Smooth muscle cell (in vitro differentiated cells): Measurements from ENCODE around the gene COL23A1. TPM values are rescaled to one million over a fixed set of nuclear protein-coding genes. Genes with fewer than 3 reads are reported as not detected.

Experiments used
- DNase-seq: peaks from one replicate; lab custom pipeline; 2025; ENCODE audit not compliant: unreplicated experiment; lab: John Stamatoyannopoulos, UW
- H2AFZ ChIP-seq: fragments of 200-600 bp; sonication (generic); 2 replicates; pipeline ENCODE4 v1.6.0; 2016; ENCODE audit warnings: antibody characterized with exemption, low read depth, mild to moderate bottlenecking
- H3F3A ChIP-seq: fragments of 200-600 bp; sonication (generic); 2 replicates; pipeline ENCODE4 v1.6.0; 2017; ENCODE audit warnings: antibody characterized with exemption, low read depth
- H3K27ac ChIP-seq: fragments of 200-600 bp; sonication (generic); 2 replicates; pipeline ENCODE4 v1.5.1; 2016; ENCODE audit warnings: low read depth, mild to moderate bottlenecking
- H3K27me3 ChIP-seq: fragments of 200-600 bp; sonication (generic); 2 replicates; pipeline ENCODE4 v1.6.1; 2016; ENCODE audit warnings: low read depth, mild to moderate bottlenecking
- H3K36me3 ChIP-seq: fragments of 200-600 bp; sonication (generic); 2 replicates; pipeline ENCODE4 v1.5.1; 2016; ENCODE audit warnings: low read depth
- H3K4me1 ChIP-seq: fragments of 200-600 bp; sonication (generic); 2 replicates; pipeline ENCODE4 v1.5.1; 2016; ENCODE audit warnings: low read depth
- H3K4me2 ChIP-seq: fragments of 200-600 bp; sonication (generic); 2 replicates; pipeline ENCODE4 v1.6.0; 2016; ENCODE audit warnings: mild to moderate bottlenecking
- H3K4me3 ChIP-seq: fragments of 200-600 bp; sonication (generic); 2 replicates; pipeline ENCODE4 v1.5.1; 2016; ENCODE audit warnings: mild to moderate bottlenecking
- H3K79me2 ChIP-seq: fragments of 200-600 bp; sonication (generic); 2 replicates; pipeline ENCODE4 v1.6.0; 2016; ENCODE audit warnings: low read depth, mild to moderate bottlenecking
- H3K9ac ChIP-seq: fragments of 200-600 bp; sonication (generic); 2 replicates; pipeline ENCODE4 v1.6.0; 2016; ENCODE audit warnings: low read depth
- H3K9me3 ChIP-seq: fragments of 200-600 bp; sonication (generic); replicated peaks from 2 replicates; pipeline ENCODE4 v1.5.1; 2016; ENCODE audit warnings: low read depth
- H4K20me1 ChIP-seq: fragments of 200-600 bp; sonication (generic); 2 replicates; pipeline ENCODE4 v1.6.0; 2016; ENCODE audit warnings: low read depth
- CTCF ChIP-seq: fragments of 200-600 bp; sonication (generic); IDR thresholded peaks from 2 replicates; pipeline ENCODE4 v1.5.1; 2017; ENCODE audit warnings: borderline replicate concordance, mild to moderate bottlenecking, antibody characterized with exemption; ENCODE audit not compliant: insufficient read depth, poor library complexity, severe bottlenecking
- WGBS: methylation state at CpG from one replicate; pipeline ENCODE4 v1.1.7; 2016; ENCODE audit warnings: low lambda C conversion rate; 5-methylcytosine and 5-hydroxymethylcytosine counted together
- polyA plus RNA-seq: library from polyadenylated mRNA; unstranded; fragments of >200 nt; fragmentation: Nextera tagmentation; extraction: Ambion mirVana; gene quantifications from 2 replicates; pipeline ENCODE4 v1.2.1, GENCODE V29; 2016
- total RNA-seq: library from RNA; depleted of rRNA; stranded (reverse); fragments of >200 nt; gene quantifications from 2 replicates; pipeline ENCODE4 v1.2.3, GENCODE V29; 2014

Gene COL23A1
- total and polyA plus RNA-seq, 2 experiments from 2014 or later, result 5.3 to 27.4 TPM

GRCh38 chr5:178519155-178519554 lies 71.0 kb downstream of the COL23A1 start:
- Histone ChIP-seq H4K20me1 (no peaks in the 10 kb centered on the region), H3K4me2 (no peak overlapping the region), H3K27ac (no peak overlapping the region), H2AFZ (no peak overlapping the region), H3K4me1 (no peaks in the 10 kb centered on the region), H3K9me3 (no peaks in the 10 kb centered on the region), H3F3A (no peaks in the 10 kb centered on the region), H3K27me3 (no peaks in the 10 kb centered on the region), H3K4me3 (no peak overlapping the region), H3K9ac (no peak overlapping the region), H3K36me3 (no peaks in the 10 kb centered on the region), H3K79me2 (no peaks in the 10 kb centered on the region)
- WGBS, result 94% methylated on average over 6 of the region's 6 CpGs
- TF ChIP-seq CTCF, result no peak
- no peak for DNase-seq

- no peaks in the 10 kb centered on the region for H3K79me2 ChIP-seq
- H3K4me1 ChIP-seq, result no peaks in the 10 kb centered on the region
- TF ChIP-seq CTCF, result no peak
- no peaks in the 10 kb centered on the region for H3K27me3 ChIP-seq
- 93% methylated on average over 14 of the region's 14 CpGs for WGBS
- no peaks in the 10 kb centered on the region for H3F3A ChIP-seq
- no peaks in the 10 kb centered on the region for H4K20me1 ChIP-seq
- no peak overlapping the region for H3K4me2 ChIP-seq
- no peaks in the 10 kb centered on the region for H3K36me3 ChIP-seq
- H2AFZ ChIP-seq, result no peak overlapping the region
- H3K27ac ChIP-seq, result no peak overlapping the region
- no peak overlapping the region for H3K9ac ChIP-seq
- no peak overlapping the region for H3K4me3 ChIP-seq
- no peaks in the 10 kb centered on the region for H3K9me3 ChIP-seq
- DNase-seq, result no peak
These were observed 73.5 kb downstream of the COL23A1 start for GRCh38 chr5:178516504-178517235.

- H3K9me3 ChIP-seq, result no peaks in the 10 kb centered on the region
- no peaks in the 10 kb centered on the region for H3K4me1 ChIP-seq
- H3K27ac ChIP-seq, result no peak overlapping the region
- H3K9ac ChIP-seq, result no peak overlapping the region
- H3K79me2 ChIP-seq, result no peaks in the 10 kb centered on the region
- no peak overlapping the region for H3K4me2 ChIP-seq
- H3F3A ChIP-seq, result no peaks in the 10 kb centered on the region
- H2AFZ ChIP-seq, result no peak overlapping the region
- no peaks in the 10 kb centered on the region for H4K20me1 ChIP-seq
- no peaks in the 10 kb centered on the region for H3K27me3 ChIP-seq
- no peak for TF ChIP-seq CTCF
- no peak overlapping the region for H3K4me3 ChIP-seq
- H3K36me3 ChIP-seq, result no peaks in the 10 kb centered on the region
- no peak for DNase-seq
- 91% methylated on average over 23 of the region's 23 CpGs for WGBS
These were observed 74.3 kb downstream of the COL23A1 start for GRCh38 chr5:178515776-178516503.
